CMK (cell line): ENCODE measurements around the gene DNAJC4.

Experiments
- DNase-seq: peaks from one replicate; pipeline ENCODE4 v3.0.0-alpha.2; 2010; ENCODE audit warnings: low read depth

The DNAJC4 gene

DNA sequence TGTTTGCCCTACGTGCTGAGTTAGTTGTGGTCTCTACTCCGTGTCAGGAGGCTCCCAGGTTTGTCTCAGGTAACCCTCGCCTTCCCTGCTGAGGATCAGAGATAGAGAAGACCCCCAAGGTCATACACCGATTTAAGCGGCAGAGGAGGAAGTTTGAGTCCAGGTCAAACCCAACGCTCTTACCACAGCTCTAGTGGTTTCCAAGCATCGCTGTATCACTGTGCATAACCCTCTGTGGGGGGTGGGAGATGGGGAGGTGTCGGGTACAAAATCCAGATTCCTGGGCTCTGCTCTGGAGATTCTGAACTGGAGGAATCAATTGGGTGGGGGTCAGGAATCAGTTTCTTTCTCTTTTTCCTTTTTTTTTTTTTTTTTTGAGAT lies 627 bp downstream of the DNAJC4 start:
- no peak for DNase-seq

DNA sequence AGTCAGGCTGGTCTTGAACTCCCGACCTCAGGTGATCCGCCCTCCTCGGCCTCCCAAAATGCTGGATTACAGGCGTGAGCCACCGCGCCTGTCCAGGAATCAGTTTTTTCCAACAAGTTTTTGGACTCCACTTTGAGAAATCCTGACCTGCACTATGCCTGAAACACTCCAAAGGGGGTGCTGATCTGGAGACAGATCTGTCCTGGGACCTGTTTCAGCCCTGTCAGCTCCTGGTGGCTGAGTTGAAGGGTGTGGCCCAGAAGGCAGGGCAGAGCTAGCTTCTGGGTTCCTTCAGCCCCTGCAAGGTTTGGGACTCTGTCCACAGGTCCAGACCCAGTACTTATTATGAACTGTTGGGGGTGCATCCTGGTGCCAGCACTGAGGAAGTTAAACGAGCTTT lies 1.2 kb downstream of the DNAJC4 start:
- DNase-seq = no peak

DNA sequence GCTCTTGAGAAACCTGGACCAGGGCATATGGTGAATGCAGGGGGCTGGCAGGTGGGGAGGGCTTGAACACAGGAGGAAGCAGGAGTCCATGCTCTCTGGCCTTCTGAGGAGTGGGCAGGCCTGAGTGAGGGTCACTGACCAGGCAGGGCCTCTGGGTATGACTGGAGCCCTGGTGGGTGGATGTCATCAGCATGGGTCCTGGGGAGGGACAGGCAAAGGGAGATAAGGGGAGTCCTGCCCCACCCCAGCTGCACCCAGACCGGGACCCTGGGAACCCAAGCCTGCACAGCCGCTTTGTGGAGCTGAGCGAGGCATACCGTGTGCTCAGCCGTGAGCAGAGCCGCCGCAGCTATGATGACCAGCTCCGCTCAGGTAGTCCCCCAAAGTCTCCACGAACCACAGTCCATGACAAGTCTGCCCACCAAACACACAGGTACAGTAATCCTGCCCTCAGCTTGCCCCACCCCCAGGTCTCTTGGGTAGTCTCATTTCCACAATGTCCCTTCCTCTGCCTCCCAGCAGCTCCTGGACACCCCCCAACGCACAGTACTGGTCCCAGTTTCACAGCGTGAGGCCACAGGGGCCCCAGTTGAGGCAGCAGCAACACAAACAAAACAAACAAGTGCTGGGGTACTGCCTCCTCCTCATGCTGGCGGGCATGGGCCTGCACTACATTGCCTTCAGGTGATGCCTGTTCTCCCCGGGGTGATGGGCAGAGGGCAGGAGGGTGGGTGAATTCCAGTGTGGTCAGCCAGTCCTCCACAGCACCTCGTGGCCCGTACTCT lies 2.0 kb downstream of the DNAJC4 start:
- no peak for DNase-seq

DNA sequence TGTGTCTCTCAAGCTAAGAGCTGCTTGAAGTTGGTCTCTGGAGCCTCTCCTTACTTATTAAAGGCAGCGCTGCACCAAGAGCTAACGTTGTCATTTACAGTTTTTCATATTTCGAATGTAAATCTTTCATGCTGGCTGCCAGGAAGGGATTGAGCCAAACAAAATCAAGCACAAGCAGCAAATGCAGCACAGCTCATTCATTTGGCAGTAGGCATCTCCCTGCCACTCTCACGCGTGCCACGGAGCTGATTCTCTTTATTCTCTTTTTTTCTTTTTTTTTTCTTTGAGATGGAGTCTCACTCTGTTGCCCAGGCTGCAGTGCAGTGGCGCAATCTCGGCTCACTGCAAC lies 2.6 kb downstream of the DNAJC4 start:
- DNase-seq = no peak

DNA sequence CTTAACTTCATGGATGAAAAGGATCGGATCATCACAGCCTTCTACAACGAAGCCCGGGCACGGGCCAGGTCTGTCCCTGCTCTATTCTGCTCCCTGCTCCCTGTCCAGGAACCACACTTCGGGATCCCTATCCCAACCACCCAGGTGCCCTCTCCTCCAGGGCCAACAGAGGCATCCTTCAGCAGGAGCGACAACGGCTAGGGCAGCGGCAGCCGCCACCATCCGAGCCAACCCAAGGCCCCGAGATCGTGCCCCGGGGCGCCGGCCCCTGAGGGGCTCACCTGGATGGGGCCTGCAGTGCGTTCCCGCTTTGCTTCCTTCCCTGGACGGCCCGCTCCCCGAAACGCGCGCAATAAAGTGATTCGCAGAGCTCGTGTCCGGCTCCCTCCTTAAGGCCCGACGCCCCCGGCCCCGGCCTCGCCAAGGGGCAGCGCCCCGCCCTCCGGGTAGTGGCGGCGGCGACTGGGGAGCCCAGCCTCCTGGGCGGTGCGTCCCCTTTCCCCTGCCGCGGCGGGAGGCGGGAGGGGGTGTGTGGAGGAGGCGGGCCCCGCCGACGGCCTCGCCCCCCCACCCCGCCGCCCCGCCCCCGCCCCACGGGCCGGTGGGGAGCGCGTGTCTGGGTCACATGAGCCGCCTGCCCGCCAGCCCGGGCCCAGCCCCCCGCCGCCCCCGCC lies 3.7 kb downstream of the DNAJC4 start, which contains the start of gene VEGFB:
Gene VEGFB (plus strand): TSS at position 672 of the 674 bp plus-strand sequence. CDS start 250 bp downstream, outside the sequence.
- no peak for DNase-seq

DNA sequence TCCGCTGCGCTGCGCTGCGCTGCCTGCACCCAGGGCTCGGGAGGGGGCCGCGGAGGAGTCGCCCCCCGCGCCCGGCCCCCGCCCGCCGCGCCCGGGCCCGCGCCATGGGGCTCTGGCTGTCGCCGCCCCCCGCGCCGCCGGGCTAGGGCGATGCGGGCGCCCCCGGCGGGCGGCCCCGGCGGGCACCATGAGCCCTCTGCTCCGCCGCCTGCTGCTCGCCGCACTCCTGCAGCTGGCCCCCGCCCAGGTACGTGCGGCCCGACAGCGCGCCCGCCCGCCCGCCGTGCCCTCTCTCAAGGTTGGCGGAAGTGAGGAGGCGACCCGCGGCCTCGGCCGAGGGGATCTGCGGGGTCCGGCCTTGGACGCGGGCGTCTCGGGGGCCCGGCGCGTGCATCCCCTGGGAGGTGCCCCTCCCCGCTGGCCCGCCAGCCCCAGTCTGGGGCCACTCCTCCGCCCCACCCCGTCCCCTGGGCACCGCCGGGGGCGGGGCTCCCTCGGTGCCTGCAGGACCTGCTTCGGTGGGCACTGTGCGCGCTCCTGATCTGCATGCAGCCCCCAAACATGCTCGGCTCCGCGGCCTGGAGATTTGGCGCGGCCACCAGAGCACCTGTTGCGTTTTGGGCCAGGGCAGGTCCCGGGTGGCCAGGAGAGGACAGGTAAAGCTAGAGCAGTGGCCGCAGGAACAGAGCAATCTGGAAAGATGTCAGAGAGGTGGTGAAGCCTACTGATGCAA lies 4.5 kb downstream of the DNAJC4 start:
- DNase-seq = no peak

DNA sequence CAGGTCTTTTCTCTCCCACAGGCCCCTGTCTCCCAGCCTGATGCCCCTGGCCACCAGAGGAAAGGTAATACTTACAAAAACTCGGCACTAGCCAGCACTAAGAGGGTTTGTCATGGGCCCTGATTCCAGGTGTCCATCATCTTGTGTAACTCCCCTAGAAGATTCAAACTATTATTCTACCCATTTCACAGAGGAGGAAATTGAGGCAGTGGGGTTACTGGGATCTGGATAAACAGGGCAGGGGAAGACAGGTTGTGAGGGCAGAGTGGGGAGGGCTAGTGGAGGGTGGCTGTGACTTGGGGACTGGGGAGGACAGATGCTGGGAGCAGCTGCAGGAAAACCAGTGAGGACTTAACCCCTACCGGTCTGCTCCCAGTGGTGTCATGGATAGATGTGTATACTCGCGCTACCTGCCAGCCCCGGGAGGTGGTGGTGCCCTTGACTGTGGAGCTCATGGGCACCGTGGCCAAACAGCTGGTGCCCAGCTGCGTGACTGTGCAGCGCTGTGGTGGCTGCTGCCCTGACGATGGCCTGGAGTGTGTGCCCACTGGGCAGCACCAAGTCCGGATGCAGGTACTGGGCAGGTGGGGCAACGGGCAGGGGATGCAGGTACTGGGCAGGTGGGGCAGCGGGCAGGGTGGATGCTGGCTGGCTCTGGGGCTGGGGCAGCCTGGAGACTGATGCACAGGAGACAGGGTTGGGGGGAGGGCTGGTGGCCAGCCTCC lies 5.3 kb downstream of the DNAJC4 start:
- no peak for DNase-seq

DNA sequence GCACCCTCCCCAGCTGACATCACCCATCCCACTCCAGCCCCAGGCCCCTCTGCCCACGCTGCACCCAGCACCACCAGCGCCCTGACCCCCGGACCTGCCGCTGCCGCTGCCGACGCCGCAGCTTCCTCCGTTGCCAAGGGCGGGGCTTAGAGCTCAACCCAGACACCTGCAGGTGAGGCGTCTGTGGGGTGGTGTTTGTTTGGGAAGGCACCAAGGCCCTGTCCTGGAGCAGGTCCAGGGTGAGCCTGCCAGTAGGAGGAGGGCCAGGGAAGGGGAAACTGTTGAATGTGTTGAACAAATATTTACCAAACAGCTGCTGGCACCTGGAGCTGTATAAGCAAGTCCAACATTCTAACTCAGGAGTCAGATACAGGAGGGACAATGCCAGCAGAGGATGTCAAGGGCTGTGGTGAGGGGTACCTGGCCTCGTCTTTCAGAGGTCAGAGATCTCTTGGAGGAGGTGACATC lies 7.2 kb downstream of the DNAJC4 start:
- no peak for DNase-seq

DNA sequence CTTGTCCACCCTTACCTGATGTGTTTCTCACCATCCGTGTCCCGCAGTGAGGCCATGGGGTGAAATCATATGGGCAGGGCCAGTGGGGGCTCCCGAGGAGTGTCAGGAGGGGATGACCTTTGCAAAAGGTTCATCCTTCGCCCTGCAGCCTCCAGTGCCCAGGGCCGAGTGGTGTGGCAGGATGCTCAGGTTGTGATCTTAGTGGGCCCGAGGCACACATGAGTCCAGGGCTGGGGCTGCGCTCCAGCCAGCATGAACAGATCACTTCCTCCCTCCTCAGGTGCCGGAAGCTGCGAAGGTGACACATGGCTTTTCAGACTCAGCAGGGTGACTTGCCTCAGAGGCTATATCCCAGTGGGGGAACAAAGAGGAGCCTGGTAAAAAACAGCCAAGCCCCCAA lies 7.7 kb downstream of the DNAJC4 start:
- DNase-seq = no peak

DNA sequence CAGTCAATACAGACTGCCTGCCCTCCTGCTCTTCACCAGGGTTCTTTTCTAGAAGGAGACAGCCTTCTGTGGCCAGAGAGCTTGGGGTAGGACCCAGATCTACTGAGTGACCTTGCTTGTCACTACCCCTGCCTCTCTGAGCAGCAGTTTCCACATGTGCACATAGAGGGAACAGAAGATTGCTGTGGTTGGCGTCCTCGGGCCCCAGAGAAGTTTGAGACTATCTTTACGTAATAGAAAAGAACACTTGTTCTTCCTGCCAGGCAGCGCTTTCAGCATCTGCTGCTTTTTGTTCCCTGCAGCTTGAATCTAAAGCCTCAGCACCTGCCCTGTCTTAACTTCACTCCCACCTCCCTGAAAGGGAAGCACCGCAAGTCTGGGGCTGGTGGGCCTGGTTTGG lies 8.7 kb downstream of the DNAJC4 start:
- DNase-seq = no peak

DNA sequence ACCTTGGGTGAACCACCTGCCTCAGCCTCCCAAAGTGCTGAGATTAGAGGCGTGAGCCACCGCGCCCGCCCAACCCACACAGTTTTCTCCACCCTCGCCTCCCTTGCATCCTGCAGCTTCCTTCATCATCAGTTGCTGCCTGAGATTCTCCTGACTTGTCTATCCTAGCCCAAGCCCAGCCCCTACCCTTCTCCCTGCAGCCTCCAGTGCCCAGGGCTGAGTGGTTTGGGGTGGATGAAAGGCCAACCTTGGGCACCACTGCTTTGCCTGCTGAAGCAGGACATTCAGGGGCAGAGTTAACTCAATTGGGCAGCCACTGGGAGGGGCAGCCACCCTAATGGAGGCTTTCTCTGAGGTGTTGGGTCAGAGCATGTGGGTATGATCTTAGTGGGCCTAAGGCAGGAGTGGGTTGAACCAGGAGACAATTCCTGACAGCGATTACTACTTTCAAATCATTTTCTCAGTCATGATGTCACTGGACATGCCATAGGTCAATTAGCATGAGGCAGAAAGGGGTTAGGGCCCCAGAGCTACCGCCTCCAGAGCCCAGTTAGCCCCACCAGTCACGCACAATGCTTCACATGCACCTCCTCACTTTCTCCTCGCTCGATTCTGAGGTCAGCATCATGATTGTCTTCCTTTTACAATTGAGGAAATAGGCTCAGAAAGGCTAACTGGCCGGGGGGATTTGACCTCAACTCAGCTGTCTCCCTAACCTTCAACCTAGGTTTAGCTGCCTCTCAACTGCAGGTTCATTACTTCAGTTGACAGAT lies 9.5 kb downstream of the DNAJC4 start:
- no peak for DNase-seq

DNA sequence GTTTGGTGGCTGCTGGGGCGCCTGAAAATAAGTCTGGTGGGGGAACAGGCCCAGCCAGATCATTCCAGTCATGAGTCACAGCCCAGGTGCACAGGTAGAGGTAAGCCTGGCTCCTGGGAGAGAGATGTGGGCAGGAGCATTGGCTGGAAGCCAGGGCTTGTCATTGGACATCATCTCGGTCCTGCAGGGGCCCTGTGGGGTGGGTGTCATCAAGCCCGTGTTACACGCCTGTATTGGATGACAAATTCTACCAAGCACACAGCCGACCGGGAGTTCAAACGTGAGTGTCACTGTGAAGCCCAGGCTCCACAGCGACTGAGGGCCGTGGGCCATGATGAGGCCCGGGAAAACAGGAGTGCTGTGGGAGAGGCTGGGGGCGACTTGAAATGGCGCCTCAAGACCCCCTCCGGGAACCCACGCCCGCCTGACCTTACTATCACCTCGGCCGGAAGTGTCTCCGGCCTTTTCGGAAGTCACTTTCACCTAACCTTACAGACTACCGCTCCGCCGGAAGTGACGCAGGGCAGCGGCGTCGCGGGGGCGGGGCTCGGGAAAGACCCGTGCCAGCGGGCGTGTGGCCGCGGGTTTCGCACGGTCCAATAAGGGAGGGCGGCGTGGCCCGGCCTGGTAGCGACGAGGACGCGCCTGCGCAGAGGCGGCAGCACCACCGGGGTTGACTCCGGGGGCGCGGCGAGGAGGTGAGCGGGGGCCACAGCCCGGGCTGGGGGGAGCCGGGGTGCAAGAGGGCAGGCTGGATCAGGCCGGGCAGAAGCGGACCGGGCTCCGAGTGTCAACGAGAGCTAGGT lies 10.3 kb downstream of the DNAJC4 start, which contains the start of gene FKBP2:
Gene FKBP2 (plus strand): TSS at position 661 of the 806 bp plus-strand sequence. CDS start 1,293 bp downstream, outside the sequence.
- DNase-seq = peak; percentile 88

DNA sequence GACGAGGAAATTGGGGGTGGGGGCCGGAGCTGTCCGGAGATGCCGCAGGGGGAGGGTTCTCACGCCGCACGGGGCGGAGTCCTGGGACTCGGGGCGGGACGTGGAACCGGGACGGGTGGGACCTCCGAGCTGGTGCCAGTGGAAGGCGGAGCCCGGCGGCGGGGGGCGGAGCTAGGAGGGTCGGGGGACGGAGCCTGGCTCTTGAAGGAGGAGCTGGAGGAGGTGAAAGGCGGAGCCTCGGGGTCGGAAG lies 10.8 kb downstream of the DNAJC4 start:
- peak; percentile 93 for DNase-seq

DNA sequence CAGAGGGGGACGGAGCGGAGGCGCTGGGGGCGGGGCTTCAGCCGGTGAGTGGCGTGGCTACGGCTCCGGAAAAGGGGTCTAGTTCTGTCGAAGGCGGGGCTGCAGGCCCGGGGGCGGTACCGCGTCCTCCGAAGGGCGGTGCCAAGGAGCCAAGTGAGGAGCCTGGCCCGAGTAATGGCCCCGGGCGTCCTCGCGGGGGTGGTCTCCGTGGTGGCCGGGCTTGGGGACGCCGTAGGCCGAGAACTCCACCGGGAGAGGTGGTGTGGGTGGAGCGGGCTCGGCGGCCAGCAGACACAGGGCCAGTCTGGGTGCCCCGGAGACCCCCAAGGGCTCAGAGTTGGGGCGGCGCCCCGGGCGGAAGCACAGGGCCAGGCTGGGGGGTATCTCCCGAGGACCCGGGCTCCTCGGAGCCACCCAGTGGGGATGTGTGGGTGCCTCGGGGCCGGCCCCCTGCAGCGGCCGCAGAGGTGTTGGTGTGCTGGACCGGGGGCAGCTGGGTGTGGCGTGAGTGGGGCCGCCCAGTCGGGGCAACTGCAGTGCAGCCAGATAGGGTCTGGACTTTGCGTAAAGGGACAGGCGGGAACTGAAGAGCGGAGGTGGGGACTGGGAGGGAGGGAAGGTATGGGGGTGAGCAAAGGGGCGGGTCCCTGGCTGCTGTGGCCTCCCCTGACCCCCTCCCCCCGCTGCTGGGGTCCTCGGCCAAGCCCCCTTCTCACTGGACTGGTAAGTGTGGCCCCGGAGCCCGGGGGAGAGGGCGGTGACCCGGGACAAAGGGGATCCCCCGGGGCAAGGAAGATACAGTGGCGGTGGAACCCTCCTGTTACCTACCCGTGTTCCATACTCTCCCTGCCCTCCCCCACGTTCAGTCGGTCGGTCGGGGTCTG lies 11.4 kb downstream of the DNAJC4 start:
- DNase-seq = no peak

DNA sequence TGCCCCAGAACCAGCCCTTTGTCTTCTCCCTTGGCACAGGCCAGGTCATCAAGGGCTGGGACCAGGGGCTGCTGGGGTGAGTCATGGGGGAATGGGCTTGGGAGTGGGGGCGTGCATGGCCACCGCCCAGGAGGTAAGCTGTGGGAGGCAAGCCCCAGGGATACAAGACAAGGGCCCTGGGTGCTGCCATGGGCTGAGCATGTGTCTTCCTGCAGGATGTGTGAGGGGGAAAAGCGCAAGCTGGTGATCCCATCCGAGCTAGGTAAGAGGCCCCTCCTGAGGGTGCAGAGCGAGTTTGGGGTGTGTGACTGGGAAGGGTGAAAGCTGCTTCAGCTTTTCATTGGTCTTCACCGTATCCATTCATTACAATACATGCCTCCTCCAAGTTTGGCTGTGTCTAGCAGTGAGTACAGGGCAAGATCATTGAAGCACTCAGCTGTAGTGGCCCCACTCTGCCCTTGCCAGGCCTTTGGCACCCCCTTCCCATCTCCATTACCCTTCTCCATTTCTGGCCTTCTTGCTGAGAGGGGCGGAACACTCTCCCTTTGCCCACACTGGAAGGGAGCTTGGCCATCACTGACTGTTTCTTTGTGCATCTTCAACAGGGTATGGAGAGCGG lies 13.0 kb downstream of the DNAJC4 start:
- no peak for DNase-seq

DNA sequence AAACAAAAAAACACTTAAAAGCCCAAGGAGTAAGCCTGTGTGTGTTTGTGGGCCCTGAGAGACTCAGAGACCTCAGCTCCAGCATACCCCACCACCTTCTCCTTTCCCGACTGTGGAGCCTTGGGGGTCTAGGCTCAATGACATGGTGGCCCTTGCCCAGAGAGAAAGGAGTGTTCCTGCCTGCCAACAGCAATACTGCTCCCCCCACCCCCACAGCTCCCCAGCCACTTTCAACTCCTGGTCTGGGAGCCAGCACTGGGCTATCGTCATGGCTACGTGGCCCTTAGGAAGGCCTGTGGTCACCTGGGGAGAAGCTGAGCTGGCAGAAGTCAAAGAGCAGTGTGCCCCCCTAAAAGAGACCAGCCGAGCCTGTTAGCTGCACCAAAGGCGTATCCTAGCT lies 13.8 kb downstream of the DNAJC4 start:
- no peak for DNase-seq

DNA sequence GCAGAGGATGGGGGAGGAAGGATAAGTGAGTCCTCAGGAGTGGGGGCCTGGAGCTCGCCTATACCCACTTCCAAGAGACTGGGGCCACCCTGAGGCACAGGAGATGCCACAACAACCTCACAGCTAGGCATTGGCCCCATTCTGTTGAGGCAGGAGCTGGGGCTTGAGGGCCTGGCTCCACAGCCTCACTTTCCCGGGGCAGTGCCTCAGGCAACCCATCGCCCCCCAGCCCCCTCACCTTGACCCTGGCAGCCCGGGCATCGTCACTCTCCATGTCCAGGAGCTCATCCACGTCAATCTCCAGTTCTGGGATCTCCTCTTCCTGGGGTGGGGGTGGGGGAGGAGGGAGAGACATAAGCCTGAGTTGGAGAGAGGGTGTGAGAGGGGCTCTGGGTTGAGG lies 14.6 kb downstream of the DNAJC4 start:
- no peak for DNase-seq

DNA sequence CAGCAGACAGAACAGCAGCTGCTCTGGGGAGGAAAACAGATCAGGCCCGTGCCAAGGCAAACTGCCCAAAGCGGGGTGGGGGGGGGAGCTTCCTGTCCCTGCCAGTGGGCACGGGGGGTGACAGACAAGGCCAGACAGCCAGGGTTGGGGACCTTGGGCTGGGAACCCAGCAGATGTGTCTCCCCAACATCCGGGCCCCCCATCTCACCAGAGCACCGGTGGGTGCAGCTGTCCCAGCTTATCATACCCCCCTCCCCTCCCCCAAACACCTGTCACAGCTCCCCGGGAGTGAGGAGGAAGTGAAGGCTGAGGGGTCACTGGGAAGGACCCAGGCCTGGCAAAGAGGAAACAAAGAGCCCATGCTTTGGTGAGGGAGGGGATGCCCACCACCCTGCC lies 15.1 kb downstream of the DNAJC4 start:
- no peak for DNase-seq
